IPS DF 6.9 (cell line): ENCODE data around the gene ALG1L2.
"Not testable (repeated sequence)": the region's sequence is repeated elsewhere in the genome, so short reads cannot be mapped to it uniquely, and the experiment has no call there.

Experiments used
- DNase-seq: peaks from one replicate; pipeline ENCODE4 v3.0.0-alpha.2; 2013; ENCODE audit warnings: low read depth, low spot score
- H3K27ac ChIP-seq: one replicate; pipeline ENCODE4 v1.5.1; 2013; ENCODE audit warnings: low read length, control low read depth
- H3K27me3 ChIP-seq: 2 replicates; pipeline ENCODE4 v1.6.1; 2013; ENCODE audit warnings: mild to moderate bottlenecking, low read length; ENCODE audit not compliant: control insufficient read depth, insufficient read depth
- H3K36me3 ChIP-seq: 2 replicates; pipeline ENCODE4 v1.6.1; 2013; ENCODE audit warnings: low read length; ENCODE audit not compliant: control insufficient read depth, insufficient read depth
- H3K4me1 ChIP-seq: 2 replicates; pipeline ENCODE4 v1.6.1; 2013; ENCODE audit warnings: low read length; ENCODE audit not compliant: control insufficient read depth, insufficient read depth
- H3K4me3 ChIP-seq: 2 replicates; pipeline ENCODE4 v1.5.1; 2013; ENCODE audit warnings: mild to moderate bottlenecking, low read length
- H3K9me3 ChIP-seq: 2 replicates; pipeline ENCODE4 v1.6.1; 2013; ENCODE audit warnings: low read length, inconsistent platforms; ENCODE audit not compliant: control insufficient read depth, insufficient read depth
- WGBS: extraction: QIAGEN DNeasy Blood & Tissue Kit; methylation state at CpG from one replicate; pipeline ENCODE4 v1.1.7; 2013; ENCODE audit warnings: mixed read lengths, missing lambda C conversion rate; ENCODE audit not compliant: insufficient read length, insufficient coverage; 5-methylcytosine and 5-hydroxymethylcytosine counted together

Gene ALG1L2

GRCh38 chr3:130058716-130059115 is 22.9 kb upstream of the ALG1L2 start:
- not testable (repeated sequence) for H3K9me3 ChIP-seq, H3K27ac ChIP-seq
- WGBS, result no CpG with 5 or more reads among the region's 6 CpGs

GRCh38 chr3:130059162-130059561 is 22.5 kb upstream of the ALG1L2 start:
- not testable (repeated sequence) for H3K36me3 ChIP-seq, H3K27ac ChIP-seq, H3K9me3 ChIP-seq, DNase-seq, H3K4me3 ChIP-seq, H3K27me3 ChIP-seq, H3K4me1 ChIP-seq
- no CpG with 5 or more reads among the region's 1 CpG for WGBS

More at GRCh38 chr3:130058716-130059115, 22.9 kb upstream of the ALG1L2 start:
- H3K36me3 ChIP-seq, H3K4me3 ChIP-seq, H3K27me3 ChIP-seq, DNase-seq, H3K4me1 ChIP-seq: not testable (repeated sequence)

GRCh38 chr3:130073582-130073981 is 8.0 kb upstream of the ALG1L2 start:
- no peaks in the 10 kb centered on the region for H3K36me3 ChIP-seq
- WGBS, result no CpG with 5 or more reads among the region's 4 CpGs
- H3K4me1 ChIP-seq, result no peaks in the 10 kb centered on the region
- H3K9me3 ChIP-seq, result no peaks in the 10 kb centered on the region
- no peak overlapping the region for H3K27ac ChIP-seq
- H3K27me3 ChIP-seq, result no peaks in the 10 kb centered on the region
- no peak for DNase-seq
- H3K4me3 ChIP-seq, result no peak overlapping the region

- Histone ChIP-seq H3K27ac (no peak overlapping the region), H3K9me3 (no peaks in the 10 kb centered on the region), H3K27me3 (no peaks in the 10 kb centered on the region), H3K4me3 (no peak overlapping the region), H3K36me3 (no peaks in the 10 kb centered on the region), H3K4me1 (no peaks in the 10 kb centered on the region)
- DNase-seq, result no peak
- WGBS, result no CpG with 5 or more reads among the region's 7 CpGs
Observed at GRCh38 chr3:130077636-130078035, 4.0 kb upstream of the ALG1L2 start.

GRCh38 chr3:130083363-130084090 is 1.9 kb downstream of the ALG1L2 start:
- not testable (repeated sequence) for H3K4me3 ChIP-seq, H3K27ac ChIP-seq, H3K36me3 ChIP-seq, DNase-seq, H3K4me1 ChIP-seq, H3K9me3 ChIP-seq, H3K27me3 ChIP-seq
- no CpG with 5 or more reads among the region's 7 CpGs for WGBS

- Histone ChIP-seq H3K4me3 (no peak overlapping the region), H3K27me3 (no peaks in the 10 kb centered on the region), H3K9me3 (no peaks in the 10 kb centered on the region), H3K27ac (no peak overlapping the region), H3K4me1 (no peaks in the 10 kb centered on the region), H3K36me3 (no peaks in the 10 kb centered on the region)
- DNase-seq, result no peak
- no CpG with 5 or more reads among the region's 5 CpGs for WGBS
Observed at GRCh38 chr3:130084436-130084980, 2.9 kb downstream of the ALG1L2 start.

GRCh38 chr3:130085881-130086280 is 4.2 kb downstream of the ALG1L2 start:
- H3K4me3 ChIP-seq, result no peak overlapping the region
- no peak for DNase-seq
- no peaks in the 10 kb centered on the region for H3K4me1 ChIP-seq
- H3K27ac ChIP-seq, result no peak overlapping the region
- no peaks in the 10 kb centered on the region for H3K36me3 ChIP-seq
- no CpG with 5 or more reads among the region's 6 CpGs for WGBS
- no peaks in the 10 kb centered on the region for H3K27me3 ChIP-seq
- H3K9me3 ChIP-seq, result no peaks in the 10 kb centered on the region

GRCh38 chr3:130086628-130087027 is 5.0 kb downstream of the ALG1L2 start:
- DNase-seq, H3K4me1 ChIP-seq, H3K27ac ChIP-seq, H3K27me3 ChIP-seq, H3K9me3 ChIP-seq, H3K4me3 ChIP-seq, H3K36me3 ChIP-seq: not testable (repeated sequence)
- WGBS, result no CpG with 5 or more reads among the region's 2 CpGs

- Histone ChIP-seq H3K27ac (no peak overlapping the region), H3K9me3 (no peaks in the 10 kb centered on the region), H3K4me1 (no peaks in the 10 kb centered on the region), H3K36me3 (no peaks in the 10 kb centered on the region; the same call in 1 of the 2 replicates), H3K4me3 (no peak overlapping the region), H3K27me3 (no peaks in the 10 kb centered on the region)
- WGBS, result no CpG with 5 or more reads among the region's 4 CpGs
- no peak for DNase-seq
Observed at GRCh38 chr3:130088061-130088460, 6.4 kb downstream of the ALG1L2 start.

- not testable (repeated sequence) for H3K9me3 ChIP-seq, H3K27me3 ChIP-seq, H3K27ac ChIP-seq, H3K4me1 ChIP-seq, H3K4me3 ChIP-seq, DNase-seq, H3K36me3 ChIP-seq
- WGBS, result no CpG with 5 or more reads among the region's 3 CpGs
Observed at GRCh38 chr3:130090681-130091080, 9.1 kb downstream of the ALG1L2 start.

GRCh38 chr3:130091958-130092357 is 10.3 kb downstream of the ALG1L2 start:
- Histone ChIP-seq H3K4me3 (no peak overlapping the region), H3K27ac (no peak overlapping the region), H3K36me3 (no peaks in the 10 kb centered on the region; the same call in 1 of the 2 replicates), H3K4me1 (peaks cover 6% of the 10 kb centered on the region), H3K27me3 (no peaks in the 10 kb centered on the region), H3K9me3 (no peaks in the 10 kb centered on the region)
- no CpG with 5 or more reads among the region's 14 CpGs for WGBS
- no peak for DNase-seq
